Measurements from ENCODE around the gene PTPRQ.
A peak's percentile ranks its signal among the peaks of the same experiment; 100 is the strongest.
"Not testable (repeated sequence)": the region's sequence is repeated elsewhere in the genome, so short reads cannot be mapped to it uniquely, and the experiment has no call there.

Gene PTPRQ

DNA sequence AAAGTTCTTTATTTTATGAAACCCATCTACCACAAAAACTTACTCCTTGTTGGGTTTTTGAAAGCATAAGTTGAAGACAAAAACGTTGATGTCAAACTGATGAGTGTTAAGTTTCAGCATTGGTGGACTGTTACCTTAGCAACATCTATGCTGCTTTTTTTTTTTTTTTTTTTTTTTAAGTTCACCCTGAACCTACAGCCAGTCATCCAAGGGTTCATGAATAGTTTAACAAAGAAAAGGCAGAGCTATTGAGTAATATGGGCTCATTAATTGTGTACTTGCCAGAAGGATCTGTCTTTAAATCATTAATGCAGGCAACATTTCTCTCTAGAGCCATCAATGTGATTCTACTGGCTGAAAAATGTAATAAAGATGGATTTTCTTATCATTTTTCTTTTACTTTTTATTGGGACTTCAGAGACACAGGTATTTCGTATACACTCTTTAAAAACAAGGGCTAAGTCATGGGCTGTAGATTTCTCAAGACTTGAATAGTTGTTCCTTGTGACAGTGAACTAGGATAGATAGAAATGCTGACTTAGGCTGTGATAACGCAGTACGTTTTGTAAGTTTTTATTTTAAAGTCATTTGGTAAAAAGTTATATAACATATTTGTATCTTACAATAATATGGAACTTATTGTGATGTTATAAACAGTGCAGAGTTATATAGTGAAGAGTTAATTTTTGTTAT is at the start of gene PTPRQ:
PTPRQ (plus strand) TSS at position 262 of the 693 bp plus-strand sequence; CDS start at position 373, 111 bp downstream.
- no peak for DNase-seq (ENCODE audit: low read depth)

GRCh38 chr12:80400571-80400991 is 43.5 kb upstream of the PTPRQ start:
- no peak for DNase-seq (ENCODE audit: low read depth)

DNA sequence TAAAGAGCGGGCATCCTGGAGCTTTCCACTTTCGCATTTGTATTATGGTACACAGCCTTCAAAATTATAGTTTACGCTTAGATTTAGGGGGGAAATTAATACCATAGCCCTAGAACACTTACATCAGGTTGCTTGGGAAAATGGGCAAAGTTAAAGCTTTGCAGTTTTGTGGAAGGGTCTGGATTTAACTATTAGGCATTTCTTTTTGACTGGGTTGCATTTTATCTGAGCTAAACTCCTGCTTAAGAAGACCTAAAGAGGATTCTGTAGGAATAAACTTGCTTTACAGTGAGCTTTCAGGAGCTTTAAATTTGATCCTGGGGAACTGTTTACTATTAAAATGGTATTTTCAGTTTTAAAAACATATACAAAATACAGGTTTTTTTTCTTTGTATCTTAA is 42.8 kb upstream of the PTPRQ start:
- no peak for DNase-seq (ENCODE audit: low read depth)

- DNase-seq (ENCODE audit: low read depth) = no peak
Observed at GRCh38 chr12:80404629-80405028, 39.4 kb upstream of the PTPRQ start.

DNA sequence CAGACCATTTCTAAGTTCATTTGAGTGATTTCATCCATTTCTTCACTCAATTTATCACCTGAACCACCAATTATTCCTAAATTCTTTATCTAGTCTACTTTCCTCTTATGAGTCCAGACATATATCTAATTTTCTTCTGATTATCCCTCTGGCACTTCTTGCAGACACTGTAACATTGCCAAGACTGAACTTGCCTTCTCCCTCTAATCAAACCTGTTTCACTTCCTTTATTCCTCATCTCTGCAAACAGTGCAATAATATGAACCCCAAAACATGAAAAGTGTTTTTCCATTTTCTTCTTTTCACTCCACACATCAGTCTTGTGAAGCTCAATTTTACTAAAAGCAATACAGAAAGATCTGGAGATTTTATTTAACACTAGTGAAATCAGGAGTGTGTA is 37.8 kb upstream of the PTPRQ start:
- no peak for DNase-seq (ENCODE audit: low read depth)

- DNase-seq (ENCODE audit: low read depth) = no peak
Observed at GRCh38 chr12:80411787-80412186, 32.2 kb upstream of the PTPRQ start.

- peak; percentile 23 for DNase-seq (ENCODE audit: low read depth)
Observed at GRCh38 chr12:80412343-80412953, 31.6 kb upstream of the PTPRQ start.

- DNase-seq (ENCODE audit: low read depth) = no peak
Observed at GRCh38 chr12:80413462-80413861, 30.6 kb upstream of the PTPRQ start.

GRCh38 chr12:80415466-80415865 is 28.6 kb upstream of the PTPRQ start:
- no peak for DNase-seq (ENCODE audit: low read depth)

DNA sequence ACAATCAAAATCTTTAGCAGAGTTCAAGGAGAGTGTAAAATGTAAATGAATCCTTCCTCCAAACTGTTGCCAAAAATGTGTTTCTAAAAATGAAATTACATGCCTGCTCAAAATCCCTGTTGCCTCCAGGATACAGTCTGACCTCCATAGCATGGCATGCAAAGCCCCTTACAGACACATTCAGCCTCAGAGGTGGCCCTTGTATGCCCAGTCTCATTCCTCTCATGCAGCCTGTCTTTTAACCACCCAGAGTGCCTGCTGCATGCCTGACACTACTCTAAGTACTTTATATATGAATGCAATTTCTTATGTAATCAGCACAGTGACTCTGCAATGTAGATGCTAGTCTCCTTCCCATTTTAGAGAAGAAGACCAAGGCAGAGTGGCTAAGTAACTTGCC is 24.4 kb upstream of the PTPRQ start:
- no peak for DNase-seq (ENCODE audit: low read depth)

DNA sequence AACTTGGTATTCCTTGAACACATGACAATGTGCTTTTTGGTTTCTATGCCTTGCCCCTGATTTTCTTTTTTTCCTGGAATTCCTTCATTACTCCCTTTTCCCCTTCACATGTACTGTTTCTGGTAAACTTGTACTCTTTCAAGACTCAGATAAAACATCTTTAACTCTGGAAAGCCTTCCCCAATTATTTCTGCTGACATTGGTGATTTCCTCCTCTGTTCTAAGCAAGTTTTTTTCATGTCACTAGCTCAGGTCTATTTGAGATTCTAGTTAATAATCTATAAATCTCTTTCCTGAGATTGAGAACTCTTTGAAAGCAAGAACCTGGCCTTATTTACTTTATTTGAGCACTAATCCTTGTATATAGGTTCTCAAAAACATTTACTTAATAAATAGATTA is 24.0 kb upstream of the PTPRQ start:
- DNase-seq (ENCODE audit: low read depth) = no peak

DNA sequence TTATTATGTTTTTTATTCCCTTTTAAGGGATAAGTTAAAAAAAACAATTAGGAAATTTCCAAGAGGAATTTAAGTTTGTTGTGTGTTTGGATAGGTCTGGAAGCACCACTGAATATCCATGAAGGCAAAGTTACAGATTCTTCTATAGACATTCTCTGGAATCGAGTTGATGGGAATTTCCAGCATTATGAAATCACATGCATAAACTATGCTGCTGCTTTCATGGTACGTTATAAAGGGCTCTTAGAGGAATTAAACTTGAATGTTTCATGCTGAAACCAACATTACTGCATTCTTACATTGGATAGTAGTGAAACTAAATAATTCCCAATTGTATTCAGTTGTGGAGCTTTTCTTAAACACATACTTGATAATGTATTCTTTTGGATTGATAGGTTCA is 21.5 kb upstream of the PTPRQ start:
- no peak for DNase-seq (ENCODE audit: low read depth)

- no peak for DNase-seq (ENCODE audit: low read depth)
Observed at GRCh38 chr12:80432061-80432460, 12.0 kb upstream of the PTPRQ start.

- no peak for DNase-seq (ENCODE audit: low read depth)
Observed at GRCh38 chr12:80441921-80442320, 2.1 kb upstream of the PTPRQ start.

GRCh38 chr12:80442426-80443222 is 1.4 kb upstream of the PTPRQ start:
- DNase-seq (ENCODE audit: low read depth) = no peak

- DNase-seq (ENCODE audit: low read depth) = no peak
Observed at GRCh38 chr12:80445083-80445793, 1.2 kb downstream of the PTPRQ start.

DNA sequence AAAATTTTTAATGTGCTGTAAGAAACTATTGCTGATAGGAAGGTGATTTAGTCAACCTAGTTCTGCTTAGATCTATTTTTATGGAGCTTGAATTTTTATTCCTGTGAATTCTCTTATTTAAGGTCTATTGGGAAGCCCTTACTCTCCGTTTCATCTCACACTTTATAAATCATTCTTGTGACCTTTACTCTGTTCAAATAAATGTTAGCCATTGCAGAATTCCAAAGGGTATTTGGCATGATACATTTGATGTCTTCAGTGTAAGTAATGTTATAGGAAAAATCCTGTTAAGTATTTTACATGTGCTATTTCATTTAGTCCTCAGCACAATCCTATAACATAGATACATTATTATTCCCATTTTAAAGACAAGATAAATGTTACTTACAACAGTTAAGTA is 12.5 kb downstream of the PTPRQ start:
- no peak for DNase-seq (ENCODE audit: low read depth)

- DNase-seq (ENCODE audit: low read depth) = no peak
Observed at GRCh38 chr12:80460972-80461371, 16.9 kb downstream of the PTPRQ start.

- DNase-seq (ENCODE audit: low read depth) = not testable (repeated sequence)
Observed at GRCh38 chr12:80461851-80462250, 17.8 kb downstream of the PTPRQ start.

- no peak for DNase-seq (ENCODE audit: low read depth)
Observed at GRCh38 chr12:80469681-80470080, 25.6 kb downstream of the PTPRQ start.

- no peak for DNase-seq (ENCODE audit: low read depth)
Observed at GRCh38 chr12:80470403-80470802, 26.4 kb downstream of the PTPRQ start.

DNA sequence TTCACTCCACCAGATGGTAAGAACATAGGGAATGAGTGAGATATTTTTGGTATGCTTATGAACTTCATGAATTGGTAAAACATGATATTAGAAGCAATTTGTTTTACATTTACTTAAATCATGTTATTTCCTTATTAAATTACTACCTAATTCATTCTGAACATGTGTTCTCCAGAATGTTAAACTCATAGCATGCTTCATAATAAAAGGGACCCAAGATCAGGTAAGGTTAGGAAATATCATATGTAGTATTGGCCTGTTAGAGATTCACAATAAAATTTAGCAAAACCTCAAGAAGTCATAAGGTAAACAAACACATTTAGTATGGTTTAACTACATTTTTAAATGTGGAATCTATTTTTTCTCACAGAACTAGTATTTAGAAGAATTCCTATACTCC is 28.2 kb downstream of the PTPRQ start:
- no peak for DNase-seq (ENCODE audit: low read depth)
